GM18873 (cell line): ENCODE data around the gene LCTL.
"Not testable (repeated sequence)": the region's sequence is repeated elsewhere in the genome, so short reads cannot be mapped to it uniquely, and the experiment has no call there.

Source experiments
- ATAC-seq: cut with Tn5 transposase; IDR thresholded peaks from one replicate; pipeline ENCODE4 v1.9.1; 2021; ENCODE audit warnings: mild to moderate bottlenecking, moderate library complexity, moderate number of reproducible peaks; ENCODE audit not compliant: unreplicated experiment, low FRiP score

Gene LCTL

DNA sequence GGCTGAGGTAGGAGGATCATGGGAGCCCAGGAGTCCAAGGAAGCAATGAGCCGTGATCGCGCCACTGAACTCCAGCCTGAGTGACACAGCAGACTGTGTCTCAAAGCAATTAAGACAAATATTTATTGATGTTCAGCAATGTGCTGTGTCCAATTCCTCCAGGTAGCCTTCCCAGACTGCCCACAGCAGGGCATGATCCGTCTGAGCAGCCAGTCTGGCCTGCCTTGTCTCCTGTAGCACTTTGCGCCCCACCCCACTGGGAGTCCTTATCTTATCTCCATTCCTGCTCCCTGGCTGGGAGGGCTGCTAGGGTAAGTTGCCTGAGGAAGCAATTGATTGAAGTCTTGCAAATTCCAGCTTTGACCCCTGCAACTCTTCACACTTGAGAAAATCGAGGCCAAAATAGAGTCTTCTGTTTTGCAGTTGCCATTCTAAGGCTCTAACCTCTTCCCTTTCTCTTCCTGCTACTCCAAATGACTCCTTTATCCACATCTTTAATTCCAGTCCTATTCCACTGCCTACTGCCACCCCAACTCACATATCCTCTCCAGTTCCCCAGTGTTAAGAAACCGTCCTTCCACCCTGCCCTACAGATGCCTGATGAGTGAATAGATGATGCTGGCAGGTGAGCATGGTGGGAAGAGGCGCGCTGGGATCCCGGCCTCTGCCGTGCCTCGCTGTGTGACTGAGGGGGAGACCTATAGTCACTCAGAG, 26.9 kb upstream of the LCTL start:
- ATAC-seq = no peak

DNA sequence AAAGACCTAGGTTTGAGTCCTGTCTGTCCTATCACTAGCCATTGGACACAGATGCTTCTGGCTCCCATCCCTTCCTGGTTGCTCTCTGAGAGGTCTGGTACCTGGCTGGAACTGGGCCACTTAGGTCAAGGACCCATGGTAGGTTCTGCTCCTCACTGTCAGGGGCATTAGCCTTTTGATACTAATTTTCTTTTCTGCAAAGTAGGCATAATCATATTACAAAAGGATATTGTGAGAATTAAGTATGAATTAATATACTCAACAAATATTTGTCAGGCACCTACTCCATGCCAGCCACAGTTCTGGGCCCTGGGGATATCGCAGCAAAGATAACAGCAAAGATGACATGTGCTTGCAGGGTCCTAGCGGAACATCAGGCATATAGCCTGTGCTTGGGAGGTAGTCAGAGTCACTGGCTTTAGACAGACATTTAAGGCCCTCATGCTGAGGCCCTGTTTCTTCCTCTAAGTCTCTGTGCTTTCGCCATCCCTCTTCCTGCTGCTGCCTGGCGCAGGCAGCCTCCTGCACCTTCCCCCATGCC, 25.6 kb upstream of the LCTL start:
- no peak for ATAC-seq

DNA sequence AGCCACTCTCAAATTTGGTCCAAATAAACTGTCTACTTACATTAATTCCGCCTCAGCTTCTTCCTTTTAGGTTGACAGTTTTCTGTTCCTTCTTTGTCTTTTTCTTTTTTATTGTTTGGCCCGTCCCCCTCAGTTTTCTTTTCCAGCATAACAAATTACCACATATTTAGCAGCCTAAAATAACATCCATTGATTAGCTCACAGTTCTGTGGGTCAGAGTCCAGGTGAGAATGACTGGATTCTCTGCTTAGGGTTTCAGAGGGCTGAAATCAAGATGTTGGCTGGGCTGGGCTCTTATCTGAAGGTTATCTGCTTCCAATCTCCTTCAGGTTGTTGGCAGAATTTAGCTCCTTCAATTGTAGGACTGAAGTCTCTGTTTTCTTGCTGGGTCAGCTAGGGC, 24.6 kb upstream of the LCTL start:
- no peak for ATAC-seq

DNA sequence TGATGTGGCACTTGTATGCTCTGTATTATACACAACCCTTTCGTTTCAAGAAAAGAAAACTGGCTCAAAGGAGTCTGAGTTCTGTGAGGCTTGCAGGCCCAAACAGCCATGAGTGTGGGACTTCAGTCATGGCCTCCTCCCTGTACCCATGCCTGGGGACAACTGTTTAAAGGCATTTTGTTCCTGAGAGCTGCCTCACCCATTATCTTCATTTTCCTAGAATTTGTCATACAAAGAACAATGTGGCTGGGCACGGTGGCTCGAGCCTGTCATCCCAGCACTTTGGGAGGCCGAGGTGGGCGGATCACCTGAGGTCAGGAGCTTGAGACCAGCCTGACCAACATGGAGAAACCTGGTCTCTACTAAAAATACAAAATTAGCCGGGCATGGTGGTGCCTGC, 23.6 kb upstream of the LCTL start:
- ATAC-seq = not testable (repeated sequence)

DNA sequence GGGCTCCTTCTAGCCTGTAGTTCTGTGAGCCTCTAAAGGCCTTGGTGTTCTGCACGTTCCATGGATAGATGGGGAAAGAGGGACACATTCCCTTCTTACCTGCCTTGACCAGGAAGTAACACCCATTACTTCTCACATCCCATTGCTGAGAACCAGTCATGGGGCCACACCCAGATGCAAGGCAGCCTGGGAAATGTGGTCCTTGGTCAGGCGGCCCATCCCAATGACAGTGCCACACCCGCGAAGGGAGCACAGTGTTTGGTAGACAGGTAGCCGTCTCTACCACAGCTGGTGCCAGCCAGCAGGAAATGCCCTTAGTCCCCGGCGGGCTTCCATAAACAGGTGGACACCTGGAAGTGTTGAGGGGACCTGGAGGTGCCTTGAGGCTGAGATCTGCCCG, 23.2 kb upstream of the LCTL start:
- no peak for ATAC-seq

DNA sequence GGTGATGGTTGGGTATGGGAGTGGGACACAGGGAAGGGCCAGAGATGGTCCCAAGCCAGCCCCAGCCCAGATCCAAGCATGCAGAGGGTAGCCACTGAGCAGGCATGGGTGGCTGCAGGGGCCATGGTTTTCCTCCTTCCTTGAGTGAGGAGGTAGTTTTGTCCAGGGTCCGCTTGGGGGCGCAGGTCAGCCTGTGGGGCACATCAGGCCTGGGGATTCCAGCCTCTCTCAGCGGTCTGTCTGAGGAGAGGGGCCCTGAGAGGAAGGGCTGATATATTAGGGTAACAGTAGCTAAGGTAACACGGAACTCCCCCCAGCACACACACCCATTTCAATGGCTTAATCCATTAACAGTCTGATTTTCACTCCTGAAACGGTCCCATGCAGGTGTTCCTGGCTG, 22.7 kb upstream of the LCTL start:
- ATAC-seq = no peak

DNA sequence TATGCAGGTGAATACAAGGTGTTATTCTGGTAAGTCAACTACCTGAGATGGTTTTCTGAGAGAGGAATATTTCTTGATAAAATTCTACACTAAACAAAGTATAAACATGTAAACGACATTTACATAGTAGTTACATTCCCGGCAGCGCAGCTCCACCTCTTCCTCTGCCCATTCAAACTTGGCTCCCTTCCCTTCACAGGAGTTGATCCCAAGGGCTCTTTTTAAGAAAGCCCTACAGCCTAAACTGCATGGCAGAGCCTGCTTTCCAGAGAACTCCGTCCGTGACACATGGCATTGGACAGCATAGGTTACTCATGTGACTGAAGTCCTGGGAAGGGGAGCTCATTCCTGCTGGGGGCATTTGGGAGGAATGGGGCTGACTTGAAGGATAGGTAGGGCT, 22.0 kb upstream of the LCTL start:
- no peak for ATAC-seq

DNA sequence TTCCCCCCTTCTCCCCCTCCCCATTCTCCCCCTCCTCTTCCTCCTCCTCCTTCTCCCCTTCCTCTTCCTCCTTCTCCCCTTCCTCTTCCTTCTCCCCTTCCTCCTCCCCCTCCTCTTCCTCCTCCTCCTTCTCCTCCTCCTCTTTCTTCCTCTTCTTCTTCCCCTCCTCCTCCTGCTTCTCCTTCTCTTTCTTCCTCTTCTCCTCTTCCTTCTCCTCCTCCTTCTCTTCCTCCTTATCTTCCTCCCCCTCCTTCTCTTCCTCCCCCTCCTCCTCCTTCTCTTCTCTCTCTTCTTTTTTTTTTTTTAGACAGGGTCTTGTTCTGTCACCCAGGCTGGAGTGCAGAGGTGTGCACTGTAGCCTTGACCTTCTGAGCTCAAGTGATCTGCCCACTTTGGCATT, 21.2 kb upstream of the LCTL start:
- ATAC-seq = no peak

DNA sequence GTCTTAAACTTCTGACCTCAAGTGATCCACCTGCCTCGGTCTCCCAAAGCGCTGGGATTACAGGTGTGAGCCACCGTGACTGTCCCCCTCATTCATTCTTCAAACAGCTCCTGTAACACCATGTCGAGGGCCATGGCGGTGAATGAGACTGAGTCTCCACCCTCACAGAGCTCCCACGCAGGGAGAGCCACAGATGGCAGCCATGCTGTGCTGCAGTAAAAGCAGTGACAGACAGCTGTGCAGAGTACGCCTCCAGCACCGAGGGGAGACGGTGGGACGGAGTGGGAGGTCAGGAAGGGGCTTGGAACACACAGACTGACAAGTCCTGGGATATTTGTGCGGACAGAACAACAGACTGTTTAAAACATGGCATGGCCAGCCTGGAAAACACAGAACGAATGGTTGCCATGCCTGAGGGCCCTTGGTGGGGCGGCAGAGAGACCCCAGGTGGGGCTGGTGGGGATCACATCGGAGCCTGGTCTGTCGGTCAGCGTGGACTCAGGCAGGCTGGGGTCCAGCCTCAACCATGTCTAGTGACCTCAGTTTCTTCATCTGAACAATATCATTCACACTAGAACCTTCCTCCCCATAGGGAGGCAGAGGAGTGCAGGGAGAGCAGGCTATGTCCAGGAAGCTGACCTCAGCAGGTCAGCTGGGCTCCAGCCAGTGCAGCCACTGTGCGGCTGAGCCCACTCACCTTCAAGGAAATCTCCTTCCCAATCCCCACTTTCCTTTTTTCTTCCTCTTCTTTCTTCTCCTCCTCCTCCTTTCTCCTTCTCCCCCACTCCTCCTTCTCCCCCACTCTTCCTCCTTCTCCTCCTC, 20.6 kb upstream of the LCTL start:
- ATAC-seq = no peak

DNA sequence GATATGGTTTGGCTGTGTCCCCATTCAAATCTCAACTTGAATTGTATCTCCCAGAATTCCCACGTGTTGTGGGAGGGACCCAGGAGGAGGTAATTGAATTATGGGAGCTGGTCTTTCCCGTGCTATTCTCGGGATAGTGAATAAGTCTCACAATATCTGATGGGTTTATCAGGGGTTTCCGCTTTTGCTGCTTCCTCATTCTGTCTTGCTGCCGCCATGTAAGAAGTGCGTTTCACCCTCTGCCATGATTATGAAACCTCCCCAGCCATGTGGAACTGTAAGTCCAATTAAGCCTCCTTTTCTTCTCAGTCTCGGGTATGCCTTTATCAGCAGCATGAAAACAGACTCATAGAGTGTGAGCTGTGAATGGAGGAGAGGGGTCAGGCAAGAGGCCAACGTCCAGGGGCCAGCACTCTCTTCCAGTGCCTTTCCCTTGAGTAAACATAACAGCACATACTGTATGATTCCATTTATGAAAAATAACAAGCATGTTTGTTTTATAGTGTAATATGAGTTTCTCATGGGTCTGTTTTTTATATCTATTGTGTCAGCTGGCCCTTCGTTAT, 16.3 kb upstream of the LCTL start:
- no peak for ATAC-seq

DNA sequence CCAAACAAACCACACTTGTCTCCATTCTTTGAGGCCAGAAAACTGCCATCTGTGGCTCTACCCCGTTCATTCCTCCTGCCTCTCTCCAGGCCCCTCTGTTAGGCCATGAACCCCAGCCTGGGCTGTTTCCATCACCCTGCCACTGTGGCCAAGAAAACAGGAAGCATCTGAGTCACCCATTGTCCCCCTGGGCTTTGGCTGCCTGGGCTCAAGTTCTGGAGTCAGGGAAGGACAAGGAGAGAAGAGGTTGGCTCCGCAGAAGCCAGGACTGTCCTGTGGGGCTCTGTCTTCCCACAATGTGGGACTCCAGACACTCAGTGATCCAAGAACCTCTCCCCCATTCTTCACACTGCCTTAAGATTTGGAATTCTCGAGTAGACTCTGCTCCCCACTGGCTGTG, 14.8 kb upstream of the LCTL start:
- ATAC-seq = no peak

DNA sequence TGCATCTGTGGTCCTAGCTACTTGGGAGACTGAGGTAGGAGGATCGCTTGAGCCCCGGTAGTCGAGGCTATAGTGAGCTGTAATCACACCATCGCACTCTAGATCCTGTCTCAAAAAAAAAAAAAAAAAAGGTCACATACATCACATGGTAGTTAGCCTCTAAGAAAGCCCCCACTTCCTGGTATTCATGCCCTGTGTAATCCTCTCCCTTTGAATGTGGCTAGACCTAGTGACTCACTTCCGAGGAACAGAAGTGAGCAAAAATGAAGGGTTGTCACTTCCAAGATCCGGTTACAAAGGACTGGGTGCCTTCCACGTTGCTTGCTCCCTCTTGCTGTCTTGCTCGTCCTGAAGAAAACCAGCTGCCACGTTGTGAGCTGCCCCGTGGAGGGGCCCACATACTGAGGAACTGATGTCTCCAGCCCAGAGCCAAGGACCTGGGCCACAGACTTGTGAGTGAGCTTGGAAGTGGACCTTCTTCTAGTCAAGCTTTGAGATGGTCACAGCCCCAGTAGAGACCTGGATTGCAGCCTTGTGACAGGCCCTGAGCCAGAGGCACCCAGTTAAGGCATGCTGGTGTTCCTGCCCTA, 12.6 kb upstream of the LCTL start:
- no peak for ATAC-seq

DNA sequence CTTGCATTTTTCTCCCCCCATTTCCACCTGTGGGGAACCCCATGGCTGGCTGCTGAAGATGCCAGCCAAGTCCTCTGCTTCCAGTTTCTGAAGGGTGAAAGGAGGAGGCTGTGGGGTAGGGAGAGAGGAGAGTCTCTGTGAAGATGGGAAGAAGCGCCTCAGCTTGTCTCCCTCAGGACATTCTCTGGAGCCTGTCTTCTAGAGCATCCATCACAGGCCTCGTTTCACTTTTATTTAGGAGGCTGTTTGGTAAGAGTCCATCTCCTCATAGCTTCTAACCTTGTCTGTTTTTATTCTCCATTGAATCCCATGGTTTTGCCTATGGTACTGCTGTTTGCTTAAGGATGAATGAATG, 8.8 kb upstream of the LCTL start:
- no peak for ATAC-seq

DNA sequence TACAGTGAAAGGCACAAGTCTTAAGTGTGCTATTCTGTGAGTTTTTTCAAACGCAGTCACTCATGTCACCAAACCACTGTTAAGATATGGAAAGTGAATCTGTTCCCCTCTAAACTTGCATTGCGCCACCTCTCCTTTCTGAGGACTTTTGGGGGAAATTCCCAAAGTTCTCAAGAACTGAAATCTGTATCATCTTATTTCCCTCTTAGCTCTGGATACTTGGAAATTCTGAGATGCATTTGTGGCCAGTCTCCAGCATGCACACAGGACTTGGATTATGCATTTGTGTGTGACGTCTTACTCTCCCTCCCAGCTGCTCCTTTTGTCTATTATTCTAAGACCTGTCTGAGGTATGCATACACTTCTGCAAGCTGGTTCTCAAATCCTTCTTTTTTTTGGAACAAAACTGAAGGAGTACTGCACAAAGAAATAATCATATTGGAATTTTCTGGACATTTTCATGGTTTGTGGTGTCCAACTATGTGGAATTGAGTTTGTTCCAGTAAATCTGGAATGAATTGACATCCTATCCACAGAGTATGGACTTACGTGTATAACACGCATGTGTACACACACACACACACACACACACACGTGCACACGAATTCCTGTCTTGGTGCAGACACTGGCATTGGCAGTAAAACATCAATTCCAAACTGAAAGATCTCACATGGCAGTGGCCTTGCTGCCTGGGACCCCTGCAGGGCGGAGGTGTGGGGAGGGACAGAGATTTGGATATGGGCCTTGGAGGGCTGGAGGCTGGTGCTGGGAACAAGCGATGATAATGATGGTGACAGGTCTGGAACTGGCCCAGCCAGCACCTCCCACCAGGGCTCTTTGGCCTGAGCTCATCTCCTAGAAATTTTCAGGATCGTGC, 8.2 kb upstream of the LCTL start:
- no peak for ATAC-seq

DNA sequence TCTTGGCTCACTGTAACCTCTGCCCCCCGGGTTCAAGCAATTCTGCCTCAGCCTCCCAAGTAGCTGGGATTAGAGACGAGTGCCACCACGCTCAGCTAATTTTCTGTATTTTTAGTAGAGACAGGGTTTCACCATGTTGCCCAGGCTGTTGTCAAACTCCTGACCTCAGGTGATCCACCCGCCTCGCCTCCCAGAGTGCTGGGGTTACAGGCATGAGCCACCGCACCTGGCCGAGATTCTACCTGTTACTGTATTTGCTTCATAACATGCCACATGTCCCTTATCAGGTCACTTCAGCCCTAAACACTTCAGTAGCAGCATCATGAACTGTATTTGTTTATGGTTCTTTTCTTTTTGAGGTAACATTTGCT, 7.5 kb upstream of the LCTL start:
- no peak for ATAC-seq

DNA sequence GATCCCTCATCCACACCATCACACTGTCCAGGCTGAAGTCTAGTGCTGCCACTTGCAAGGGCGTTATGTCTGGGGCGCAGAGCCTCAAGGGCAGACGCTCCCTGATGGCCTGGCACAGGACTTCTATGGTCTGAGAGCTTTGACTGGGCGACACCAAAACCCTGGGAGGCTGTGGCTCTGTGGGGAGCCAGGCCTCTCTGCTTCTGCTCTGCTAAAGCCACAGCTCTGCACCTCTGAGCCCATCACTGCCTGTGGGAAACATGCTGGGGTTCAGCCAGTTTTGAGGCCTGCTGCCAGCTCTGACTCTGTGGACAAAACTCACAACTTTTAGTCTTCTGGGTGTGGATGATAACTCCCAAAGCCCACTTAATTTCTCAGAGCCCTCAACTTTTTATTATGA, 6.3 kb upstream of the LCTL start:
- ATAC-seq = no peak

DNA sequence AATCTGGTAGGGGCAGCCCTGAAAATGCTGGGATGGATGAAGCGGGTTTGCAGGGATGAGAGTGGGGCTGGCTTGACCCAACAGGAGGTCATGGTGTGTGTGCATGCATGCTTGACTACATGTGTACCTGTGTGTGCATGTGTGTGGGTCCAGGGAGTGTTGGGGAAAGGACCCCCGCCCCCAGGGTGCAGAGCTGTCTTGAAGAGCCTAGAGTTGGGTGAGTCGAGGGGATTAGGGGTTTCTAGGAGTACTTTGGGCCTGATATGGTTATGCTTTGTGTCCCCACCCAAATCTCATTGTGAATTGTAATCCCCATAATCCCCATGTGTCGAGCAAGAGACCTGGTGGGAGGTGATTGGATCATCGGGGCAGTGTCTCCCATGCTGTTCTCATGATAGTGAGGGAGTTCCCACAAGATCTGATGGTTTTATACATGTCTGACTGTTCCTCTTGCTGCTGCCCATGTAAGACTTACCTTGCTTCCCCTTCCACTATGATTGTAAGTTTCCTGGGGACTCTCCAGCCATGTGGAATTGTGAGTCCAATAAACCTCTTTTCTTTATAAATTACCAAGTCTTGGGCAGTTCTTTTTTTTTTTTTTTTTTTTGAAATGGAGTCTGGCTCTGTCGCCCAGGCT, 5.2 kb upstream of the LCTL start:
- no peak for ATAC-seq

DNA sequence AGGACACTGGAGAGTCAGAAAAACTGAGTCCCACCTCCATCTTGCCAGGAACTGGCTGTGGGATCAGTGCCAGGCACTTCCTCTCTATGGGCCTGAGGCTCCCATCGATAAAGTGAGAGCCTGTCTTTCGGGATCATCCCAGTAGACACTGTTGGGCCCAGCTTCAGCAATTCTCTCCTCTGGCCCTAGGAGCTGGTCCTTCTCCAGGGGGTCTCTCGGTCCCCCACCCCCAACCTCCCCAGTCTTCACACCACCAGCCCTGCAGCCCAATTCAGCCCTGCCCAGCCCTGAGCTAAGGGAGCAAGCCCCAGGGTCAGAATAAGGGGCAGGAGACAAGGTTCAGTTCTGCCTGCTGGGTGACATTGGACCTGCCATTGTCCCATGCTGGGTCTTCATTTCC, 4.5 kb upstream of the LCTL start:
- no peak for ATAC-seq

DNA sequence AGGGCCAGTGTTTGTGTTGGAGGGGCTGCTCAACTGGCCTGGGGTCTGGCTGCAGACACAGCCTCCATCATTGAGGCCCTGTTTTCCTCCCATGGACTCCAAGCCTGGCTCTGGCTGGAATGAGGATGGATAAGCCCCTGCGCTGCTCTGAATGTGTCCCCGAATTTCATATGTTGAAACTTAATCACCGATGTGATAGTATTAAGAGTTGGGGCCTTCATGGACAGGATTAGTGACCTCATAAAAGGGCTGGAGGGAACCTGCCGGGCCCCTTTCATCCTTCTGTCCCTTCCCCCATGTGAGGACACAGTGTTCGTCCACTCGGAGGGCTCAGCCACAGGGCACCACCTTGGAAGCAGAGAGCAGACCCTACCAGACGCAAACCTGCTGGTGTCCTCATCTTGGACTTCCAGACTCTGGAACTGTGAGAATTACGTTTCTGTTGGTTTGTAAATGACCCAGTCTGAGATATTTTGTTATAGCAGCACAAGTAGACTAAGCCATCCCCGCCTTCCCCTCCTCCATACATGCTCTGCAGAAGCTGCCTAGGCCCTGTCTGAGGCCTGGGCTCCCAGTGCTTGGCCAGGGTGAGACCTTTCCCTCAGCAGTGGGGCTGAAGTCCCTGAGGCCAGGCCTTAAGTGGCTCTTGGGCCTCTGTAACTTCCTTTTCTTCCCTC, 3.8 kb upstream of the LCTL start:
- no peak for ATAC-seq
